GM18520 (cell line): ENCODE results near the gene ABHD4.
"Not testable (repeated sequence)": the region's sequence is repeated elsewhere in the genome, so short reads cannot be mapped to it uniquely, and the experiment has no call there.

ENCODE experiments used
- ATAC-seq: cut with Tn5 transposase; IDR thresholded peaks from one replicate; pipeline ENCODE4 v1.9.1; 2021; ENCODE audit not compliant: unreplicated experiment

The ABHD4 gene

DNA sequence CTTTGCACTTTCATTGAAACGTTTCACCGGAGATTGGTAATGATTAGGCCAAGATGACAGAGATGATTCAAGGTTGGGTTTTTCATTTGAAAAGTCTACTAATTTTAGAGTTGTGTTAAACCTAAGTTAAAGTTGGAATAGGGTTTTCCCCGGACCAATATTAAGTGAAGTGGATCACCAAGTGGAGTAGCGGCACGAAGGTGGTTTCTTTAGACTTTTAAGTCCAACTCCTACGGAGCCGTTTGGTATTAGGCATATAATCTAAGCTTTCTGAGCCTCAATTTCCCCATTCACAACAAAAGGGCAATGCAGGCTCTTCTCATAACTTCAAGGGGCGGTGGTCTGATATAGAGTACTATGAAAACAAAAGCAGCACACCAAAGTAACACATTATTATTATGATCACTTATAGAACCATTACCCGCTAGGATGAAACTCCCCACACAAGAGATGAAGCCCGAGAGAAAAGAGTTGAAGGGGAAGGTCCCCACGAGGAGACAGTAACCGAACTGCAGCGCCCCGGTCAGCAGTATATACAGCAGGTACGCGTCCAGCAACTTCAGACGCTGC lies 9.5 kb upstream of the ABHD4 start:
- ATAC-seq, result no peak

- ATAC-seq, result peak; percentile 84
These were observed 8.8 kb upstream of the ABHD4 start, which contains the start of gene DAD1 for GRCh38 chr14:22589096-22589839. TSS of gene DAD1 (minus strand) at chr14:22589224. CDS start at chr14:22589157, 67 bp downstream.

GRCh38 chr14:22593189-22593588 lies 4.9 kb upstream of the ABHD4 start:
- ATAC-seq, result no peak

- ATAC-seq, result no peak
These were observed 4.5 kb upstream of the ABHD4 start for GRCh38 chr14:22593601-22594000.

GRCh38 chr14:22594156-22594716 lies 3.9 kb upstream of the ABHD4 start:
- no peak for ATAC-seq

DNA sequence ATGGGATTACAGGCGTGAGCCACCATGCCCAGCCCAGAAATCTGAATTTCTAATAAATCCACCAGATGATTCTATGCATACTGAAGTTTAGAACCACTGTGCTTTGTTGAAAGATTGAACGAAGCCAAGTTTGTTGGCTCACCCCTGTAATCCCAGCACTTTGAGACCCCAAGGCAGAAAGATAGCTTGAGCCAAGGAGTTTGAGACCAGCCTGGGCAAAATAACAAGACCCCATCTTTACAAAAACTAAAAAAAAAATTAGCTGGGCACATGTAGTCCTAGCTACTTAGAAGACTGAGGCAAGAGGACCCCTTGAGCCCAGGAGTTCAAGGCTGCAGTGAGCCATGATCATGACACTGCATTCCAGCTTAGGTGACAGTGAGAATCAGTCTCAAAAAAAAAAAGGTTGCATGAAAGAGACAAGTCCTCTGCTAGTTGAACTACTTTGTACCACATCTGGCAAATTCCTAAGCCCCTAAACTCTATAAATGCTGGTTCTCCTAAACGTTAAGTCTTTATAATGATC lies 1.7 kb upstream of the ABHD4 start:
- no peak for ATAC-seq

- no peak for ATAC-seq
These were observed 835 bp upstream of the ABHD4 start for GRCh38 chr14:22597265-22597664.

- ATAC-seq, result no peak
These were observed 365 bp upstream of the ABHD4 start for GRCh38 chr14:22597771-22598098.

DNA sequence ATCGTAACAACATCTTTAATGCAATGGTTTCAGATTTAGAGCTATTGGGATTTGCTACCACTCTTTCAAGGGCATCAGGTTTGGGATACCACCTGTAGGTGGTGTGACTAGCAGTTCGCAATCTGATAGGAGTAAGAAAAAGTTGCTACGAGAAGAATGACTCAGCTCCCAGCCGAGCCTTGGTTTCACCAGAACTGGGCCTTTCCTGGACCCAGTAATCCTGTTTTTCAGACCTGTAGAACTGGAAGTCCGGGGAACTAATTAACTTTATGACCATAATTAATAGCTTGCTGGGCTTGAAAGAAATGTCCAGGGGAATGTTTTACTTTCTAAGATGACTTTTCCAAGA lies 770 bp downstream of the ABHD4 start:
- peak; percentile 45 for ATAC-seq

GRCh38 chr14:22599349-22599748 lies 1.2 kb downstream of the ABHD4 start:
- no peak for ATAC-seq

DNA sequence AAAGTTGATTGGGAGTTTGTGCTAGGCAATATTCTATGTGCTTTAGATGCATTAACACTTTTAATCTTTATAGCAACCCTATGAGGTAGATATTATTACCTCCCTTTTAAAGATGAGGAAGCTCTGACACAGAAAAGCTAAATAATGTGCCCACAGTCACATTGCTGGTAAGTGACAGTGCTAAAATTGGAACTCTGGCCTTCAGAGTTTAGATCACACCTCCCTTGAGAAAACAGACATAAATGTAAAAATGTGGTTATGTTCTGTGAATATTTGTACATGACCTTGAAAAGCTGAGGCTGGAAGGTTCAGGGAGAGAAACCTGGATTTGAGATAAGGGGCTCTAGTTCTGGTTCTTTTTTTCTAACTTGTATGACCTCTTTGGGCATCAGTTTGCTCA lies 1.9 kb downstream of the ABHD4 start:
- no peak for ATAC-seq

- ATAC-seq, result no peak
These were observed 3.4 kb downstream of the ABHD4 start for GRCh38 chr14:22601456-22601855.

DNA sequence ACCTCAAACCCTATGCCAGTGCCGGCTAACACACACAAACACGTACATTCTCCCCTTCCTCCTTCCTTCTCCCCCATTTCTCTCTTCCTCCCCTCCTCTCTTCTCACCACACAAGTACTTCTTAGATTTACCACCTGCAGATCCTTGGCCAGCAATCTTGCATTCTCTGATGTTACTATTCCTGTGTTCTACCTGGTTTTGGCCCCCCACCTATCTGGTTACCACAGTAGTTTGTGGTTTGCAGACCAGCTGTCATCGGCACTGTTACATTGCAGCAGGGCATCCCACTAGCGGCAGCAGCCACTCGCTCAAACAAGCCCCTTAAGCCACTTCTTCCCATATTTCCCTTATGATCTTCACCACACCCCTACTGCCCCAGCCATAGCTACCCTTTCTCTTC lies 3.9 kb downstream of the ABHD4 start:
- no peak for ATAC-seq

- ATAC-seq, result no peak
These were observed 4.8 kb downstream of the ABHD4 start for GRCh38 chr14:22602862-22603261.

DNA sequence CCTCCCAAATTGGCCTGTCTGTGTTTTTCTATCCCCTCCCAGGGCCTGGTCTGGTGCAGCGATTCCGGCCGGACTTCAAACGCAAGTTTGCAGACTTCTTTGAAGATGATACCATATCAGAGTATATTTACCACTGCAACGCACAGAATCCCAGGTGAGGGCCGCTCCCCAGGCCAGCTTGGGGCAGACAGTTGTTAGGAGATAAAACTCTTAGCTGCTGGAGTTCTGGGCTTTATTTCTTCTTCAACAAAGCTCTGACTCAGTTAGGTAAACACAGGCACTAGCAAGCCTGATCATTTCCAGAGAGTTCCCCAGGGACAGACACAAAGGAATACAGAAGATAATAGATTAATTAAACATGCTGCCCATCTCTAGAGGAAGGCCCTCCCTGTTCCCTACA lies 8.3 kb downstream of the ABHD4 start:
- no peak for ATAC-seq

DNA sequence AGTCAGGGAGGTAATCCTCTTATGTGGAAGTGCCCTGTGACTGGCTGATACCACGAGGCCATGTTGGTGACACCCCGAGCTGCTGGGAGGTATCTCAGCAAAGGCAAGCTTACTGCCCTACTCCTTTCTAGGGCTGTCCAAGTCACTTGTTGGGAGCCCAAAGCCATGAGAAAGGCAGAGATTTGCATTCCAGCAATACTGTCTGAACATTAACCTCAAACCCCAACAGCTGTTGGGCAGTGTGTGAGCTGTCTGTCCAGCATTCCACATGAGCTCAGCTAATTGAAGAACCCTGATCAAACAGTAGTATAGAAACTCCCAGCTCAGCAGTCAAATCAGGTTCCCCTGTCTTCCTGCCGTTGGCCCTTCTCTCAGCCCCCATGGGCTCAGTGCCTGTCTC lies 9.2 kb downstream of the ABHD4 start:
- ATAC-seq, result no peak

GRCh38 chr14:22610931-22611330 lies 12.8 kb downstream of the ABHD4 start:
- ATAC-seq, result no peak

DNA sequence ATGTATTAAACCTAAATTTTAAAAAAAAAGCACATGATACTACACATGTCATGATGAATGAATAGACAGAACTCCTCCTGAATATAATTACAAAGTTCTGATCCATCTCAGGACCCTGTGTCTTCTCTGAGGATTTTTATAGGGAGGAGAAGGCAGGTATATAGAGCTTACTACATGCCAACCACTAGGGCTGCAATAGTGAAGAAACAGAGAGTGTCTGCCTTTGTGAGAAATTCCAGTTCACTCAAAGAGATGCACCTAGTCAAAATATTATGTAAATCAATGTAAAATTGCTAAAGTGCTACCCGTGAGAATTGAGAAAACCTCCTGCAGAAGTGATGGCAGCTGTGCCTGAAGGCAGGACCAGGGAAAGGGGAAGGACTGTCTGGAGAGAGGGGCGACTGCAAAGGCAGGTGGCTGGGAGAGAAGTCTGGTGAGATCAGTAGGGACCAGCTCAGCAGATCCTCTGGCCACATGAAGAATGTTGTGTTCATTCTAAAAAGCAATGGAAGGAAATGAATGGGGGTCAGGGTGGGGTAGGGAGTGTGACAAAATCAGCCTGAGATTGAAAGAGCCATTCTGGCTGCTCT lies 15.1 kb downstream of the ABHD4 start:
- ATAC-seq, result no peak

DNA sequence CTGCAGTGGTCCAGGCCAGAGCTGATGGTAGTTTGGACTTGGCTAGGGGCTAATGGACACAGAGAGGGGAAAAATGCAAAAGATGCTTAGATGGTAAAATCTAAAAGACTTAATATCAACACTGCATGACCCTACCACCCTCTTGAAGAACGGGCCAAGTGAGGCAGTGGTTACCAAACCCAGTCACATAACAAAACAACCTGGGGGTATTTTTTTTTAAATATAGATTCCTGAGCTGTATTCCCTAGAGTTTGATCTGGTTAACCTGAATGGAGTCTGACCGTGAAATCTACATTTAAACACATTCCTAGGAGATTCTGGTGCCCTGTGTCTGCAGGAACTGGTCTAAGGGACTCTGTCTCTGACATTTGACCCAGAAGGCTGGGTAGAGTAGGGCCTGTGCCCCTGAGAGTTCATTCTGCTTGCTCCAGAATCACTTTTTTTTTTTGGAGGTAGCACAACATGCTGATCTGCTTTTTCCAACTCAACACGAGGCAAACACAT lies 15.7 kb downstream of the ABHD4 start:
- ATAC-seq, result no peak

DNA sequence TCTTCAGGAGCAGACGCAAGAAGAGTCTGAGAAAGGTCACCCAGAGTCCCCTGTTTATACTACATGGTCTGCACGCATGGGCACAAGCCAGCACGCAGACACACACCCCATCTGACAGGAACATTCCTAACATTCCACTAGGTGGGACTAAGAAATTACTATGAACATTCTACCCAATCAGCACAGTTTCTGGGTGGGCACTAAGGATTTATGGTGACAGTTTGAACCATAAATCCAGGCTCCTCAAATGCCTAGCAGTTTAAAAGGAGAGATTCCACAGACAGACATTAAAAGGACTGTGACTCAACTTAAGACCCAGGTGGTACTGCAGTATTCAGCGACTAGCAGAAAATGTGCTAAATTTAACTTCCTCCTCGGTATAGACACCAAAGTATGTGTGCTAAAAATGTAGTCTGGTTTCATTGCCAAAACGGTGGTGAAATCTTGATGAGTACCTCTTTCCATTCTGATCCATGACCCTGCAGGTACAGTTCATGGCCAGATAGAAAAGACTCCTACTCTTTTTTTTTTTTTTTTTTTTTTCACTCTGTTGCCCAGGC lies 16.2 kb downstream of the ABHD4 start:
- no peak for ATAC-seq

DNA sequence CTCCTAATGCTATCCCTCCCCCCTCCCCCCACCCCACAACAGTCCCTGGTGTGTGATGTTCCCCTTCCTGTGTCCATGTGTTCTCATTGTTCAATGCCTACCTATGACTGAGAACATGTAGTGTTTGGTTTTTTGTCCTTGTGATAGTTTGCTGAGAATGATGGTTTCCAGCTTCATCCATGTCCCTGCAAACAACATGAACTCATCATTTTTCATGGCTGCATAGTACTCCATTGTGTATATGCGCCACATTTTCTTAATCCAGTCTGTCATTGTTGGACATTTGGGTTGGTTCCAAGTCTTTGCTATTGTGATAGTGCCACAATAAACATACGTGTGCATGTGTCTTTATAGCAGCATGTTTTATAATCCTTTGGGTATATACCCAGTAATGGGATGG lies 17.7 kb downstream of the ABHD4 start:
- not testable (repeated sequence) for ATAC-seq

GRCh38 chr14:22622255-22622654 lies 24.2 kb downstream of the ABHD4 start:
- ATAC-seq, result no peak
